ENCODE measurements around the gene SPACA5B. TPM values are rescaled to one million over a fixed set of nuclear protein-coding genes. Genes with fewer than 3 reads are reported as not detected.
"Not testable (repeated sequence)": the region's sequence is repeated elsewhere in the genome, so short reads cannot be mapped to it uniquely, and the experiment has no call there.

SPACA5B gene
- total and polyA plus RNA-seq, 9 donors, result not detected

DNA sequence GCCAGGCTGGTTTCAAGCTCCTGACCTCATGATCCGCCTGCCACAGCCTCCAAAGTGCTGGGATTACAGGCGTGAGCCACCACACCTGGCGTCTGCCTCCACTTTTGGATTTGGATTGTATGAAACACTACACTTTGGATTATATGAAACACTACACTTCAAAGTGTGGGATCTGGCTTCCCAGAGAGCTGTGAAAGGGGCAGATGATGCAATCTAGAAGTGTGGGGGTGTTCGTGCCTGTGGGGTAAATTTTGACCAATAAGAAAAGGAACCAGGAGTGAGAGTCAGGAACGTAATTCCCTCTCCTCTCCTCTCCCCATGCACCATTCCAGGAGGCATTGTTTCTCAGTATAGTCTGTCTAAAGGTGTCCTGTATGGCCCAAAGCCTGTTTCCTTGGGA, 51.5 kb downstream of the SPACA5B start:
- H3K36me3 ChIP-seq (ENCODE audit: control insufficient read depth, insufficient read depth, low read length); H3K27me3 ChIP-seq (ENCODE audit: control insufficient read depth, insufficient read depth, low read length); H3K9me3 ChIP-seq (replicated peaks; ENCODE audit: control insufficient read depth, low read depth, low read length); H3K27ac ChIP-seq (ENCODE audit: low read length); DNase-seq; H3K4me3 ChIP-seq (ENCODE audit: low read length); H3K4me1 ChIP-seq (ENCODE audit: control insufficient read depth, insufficient read depth, low read length): not testable (repeated sequence)
- no CpG with 5 or more reads among the region's 5 CpGs for WGBS (ENCODE audit: insufficient coverage)

Other genes starting within 250 kb of the SPACA5B start
- gene ZNF182, start 126.6 kb upstream of the SPACA5B start, total RNA-seq, result 4.1 TPM
- 1 to 10 TPM; 4.1 to 6.8 (median 5.0) TPM for gene ZNF182, start 126.6 kb upstream of the SPACA5B start, polyA plus RNA-seq (ENCODE audit: insufficient read depth in 1 of 8, insufficient read length in 8 of 8, low replicate concordance in 1 of 8)
- not detected for gene SPACA5, start 123.6 kb upstream of the SPACA5B start, total RNA-seq
- gene SPACA5, start 123.6 kb upstream of the SPACA5B start, polyA plus RNA-seq (ENCODE audit: insufficient read depth in 1 of 8, insufficient read length in 8 of 8, low replicate concordance in 1 of 8), result not detected
- gene ZNF630, start 59.0 kb upstream of the SPACA5B start, total RNA-seq, result 2.3 TPM
- gene ZNF630, start 59.0 kb upstream of the SPACA5B start, polyA plus RNA-seq (ENCODE audit: insufficient read depth in 1 of 8, insufficient read length in 8 of 8, low replicate concordance in 1 of 8), result 1 to 10 TPM; 1.6 to 2.8 (median 2.0) TPM
- not detected for gene SSX5, start 66.2 kb downstream of the SPACA5B start, total RNA-seq
- gene SSX5, start 66.2 kb downstream of the SPACA5B start, polyA plus RNA-seq (ENCODE audit: insufficient read depth in 1 of 8, insufficient read length in 8 of 8, low replicate concordance in 1 of 8), result not detected
- not detected for gene SSX1, start 124.8 kb downstream of the SPACA5B start, total RNA-seq
- gene SSX1, start 124.8 kb downstream of the SPACA5B start, polyA plus RNA-seq (ENCODE audit: insufficient read depth in 1 of 8, insufficient read length in 8 of 8, low replicate concordance in 1 of 8), result under 1 TPM in 1 of 8 donors, not detected in 7; 0.10 TPM
- gene SSX3, start 226.1 kb downstream of the SPACA5B start, total RNA-seq, result not detected
- gene SSX3, start 226.1 kb downstream of the SPACA5B start, polyA plus RNA-seq (ENCODE audit: insufficient read depth in 1 of 8, insufficient read length in 8 of 8, low replicate concordance in 1 of 8), result not detected